ENCODE results near the gene BPGM.

The BPGM gene

DNA sequence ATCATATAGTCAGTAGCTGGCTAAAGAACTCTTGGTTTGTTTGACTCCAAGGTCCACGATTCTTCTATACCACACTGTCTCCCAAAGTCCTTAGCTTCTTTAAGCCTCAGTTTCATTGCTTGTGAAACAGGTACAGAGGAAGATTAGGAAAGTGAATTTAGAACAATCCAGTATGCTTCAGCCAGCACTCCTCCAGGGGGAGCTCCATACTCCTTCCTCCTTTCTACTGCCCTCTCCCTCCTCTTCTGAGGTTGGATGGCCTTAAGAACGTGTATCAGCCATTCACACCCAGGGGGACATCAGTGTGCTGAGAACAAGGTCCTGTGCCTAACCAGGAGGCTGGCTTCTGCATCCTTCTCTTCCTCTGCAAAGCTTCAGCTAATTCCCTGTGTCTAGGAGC, 78.0 kb downstream of the BPGM start:
- FAIRE-seq (no peak), DNase-seq (ENCODE audit: insufficient read length, low spot score) (no peak)
- peak; percentile 19 for TF ChIP-seq CTCF (IDR thresholded peaks at IDR 0.05; ENCODE audit: insufficient read depth, missing control alignments)

GRCh38 chr7:134726581-134726980, 79.9 kb downstream of the BPGM start:
- FAIRE-seq (no peak), DNase-seq (ENCODE audit: insufficient read length, low spot score) (no peak)
- no peak for TF ChIP-seq CTCF (IDR thresholded peaks at IDR 0.05; ENCODE audit: insufficient read depth, missing control alignments)

DNA sequence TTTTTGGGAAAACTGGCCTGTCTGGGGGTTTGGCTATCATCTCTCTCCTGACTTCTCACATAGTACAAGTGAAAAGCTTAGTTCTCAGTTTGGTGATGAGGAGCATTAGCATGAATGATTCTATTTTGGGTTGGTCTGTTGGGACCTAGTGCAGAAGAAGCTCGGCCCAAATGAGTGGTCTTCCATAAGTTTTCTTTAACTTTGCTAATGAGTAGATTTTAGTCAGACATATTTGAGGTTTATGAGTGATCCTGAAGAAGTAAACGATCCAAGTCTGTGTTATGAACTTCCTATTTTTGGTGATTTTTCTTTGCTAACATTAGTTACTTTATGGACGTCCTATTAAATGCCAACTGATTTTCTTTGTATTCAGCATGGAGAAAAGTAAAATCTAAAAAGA, 81.1 kb downstream of the BPGM start:
- FAIRE-seq = no peak
- no peak for DNase-seq (ENCODE audit: insufficient read length, low spot score)
- TF ChIP-seq CTCF (IDR thresholded peaks at IDR 0.05; ENCODE audit: insufficient read depth, missing control alignments) = no peak
